Gastroesophageal sphincter (tissue), 3 donors: ENCODE results near the gene BOD1L2.

Experiments used
- EP300 ChIP-seq: sonication (generic); formaldehyde crosslinking; IDR thresholded peaks from one replicate; pipeline ENCODE4 v1.6.1; 2017; ENCODE audit warnings: antibody characterized with exemption, mild to moderate bottlenecking
- POLR2A ChIP-seq, 2 donors: fragments of 450-650 bp; IDR thresholded peaks; one replicate each; pipeline ENCODE4 v1.6.1; 2017; ENCODE audit warnings: antibody characterized with exemption in 2 of 2, mild to moderate bottlenecking in 2 of 2, moderate library complexity in 1 of 2
- POLR2AphosphoS5 ChIP-seq: sonication (generic); formaldehyde crosslinking; IDR thresholded peaks from one replicate; pipeline ENCODE4 v1.6.1; 2017; ENCODE audit warnings: antibody characterized with exemption
- TF ChIP-seq, protein P1 (sequence below), 4 experiments: fragments of 200-600 bp in 2 of 4; fragments of 450-650 bp in 2 of 4; sonication (generic) in 1 of 4; IDR thresholded peaks; one replicate each; pipeline ENCODE4 v1.5.1; 2017 to 2019; ENCODE audit warnings: antibody characterized with exemption in 4 of 4, mild to moderate bottlenecking in 2 of 4, moderate library complexity in 2 of 4

DNA sequence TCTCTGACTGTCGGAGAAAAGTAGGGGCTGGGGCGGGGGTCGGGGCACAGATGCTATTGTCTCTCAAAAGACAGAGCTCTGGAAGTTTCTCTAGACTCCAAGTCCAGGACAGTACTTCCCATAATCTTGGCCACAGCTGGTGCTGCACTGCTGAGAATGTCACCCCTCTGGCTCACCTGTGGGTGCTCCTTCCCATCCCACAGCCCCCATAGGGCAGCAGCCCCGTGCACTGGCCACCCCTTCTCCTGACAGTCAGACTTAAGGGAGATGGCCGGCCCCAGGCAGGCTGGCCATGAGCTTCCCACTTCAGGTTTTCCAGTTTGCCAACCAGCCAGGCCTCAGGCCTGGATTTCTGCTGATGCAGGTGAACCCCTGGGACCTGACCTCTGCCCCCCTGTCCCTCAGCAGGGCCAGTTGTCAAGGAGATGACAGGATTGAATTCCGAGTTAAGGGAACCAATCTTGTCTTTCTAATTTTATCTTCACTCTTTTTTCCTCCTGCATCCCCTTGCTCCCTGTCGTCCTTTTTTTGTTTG lies 30.2 kb upstream of the BOD1L2 start:
- TF ChIP-seq, protein P1, sequence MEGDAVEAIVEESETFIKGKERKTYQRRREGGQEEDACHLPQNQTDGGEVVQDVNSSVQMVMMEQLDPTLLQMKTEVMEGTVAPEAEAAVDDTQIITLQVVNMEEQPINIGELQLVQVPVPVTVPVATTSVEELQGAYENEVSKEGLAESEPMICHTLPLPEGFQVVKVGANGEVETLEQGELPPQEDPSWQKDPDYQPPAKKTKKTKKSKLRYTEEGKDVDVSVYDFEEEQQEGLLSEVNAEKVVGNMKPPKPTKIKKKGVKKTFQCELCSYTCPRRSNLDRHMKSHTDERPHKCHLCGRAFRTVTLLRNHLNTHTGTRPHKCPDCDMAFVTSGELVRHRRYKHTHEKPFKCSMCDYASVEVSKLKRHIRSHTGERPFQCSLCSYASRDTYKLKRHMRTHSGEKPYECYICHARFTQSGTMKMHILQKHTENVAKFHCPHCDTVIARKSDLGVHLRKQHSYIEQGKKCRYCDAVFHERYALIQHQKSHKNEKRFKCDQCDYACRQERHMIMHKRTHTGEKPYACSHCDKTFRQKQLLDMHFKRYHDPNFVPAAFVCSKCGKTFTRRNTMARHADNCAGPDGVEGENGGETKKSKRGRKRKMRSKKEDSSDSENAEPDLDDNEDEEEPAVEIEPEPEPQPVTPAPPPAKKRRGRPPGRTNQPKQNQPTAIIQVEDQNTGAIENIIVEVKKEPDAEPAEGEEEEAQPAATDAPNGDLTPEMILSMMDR (IDR thresholded peaks at IDR 0.05), result no peak
- no peak for TF ChIP-seq EP300
- TF ChIP-seq POLR2AphosphoS5, result no peak
- no peak for TF ChIP-seq POLR2A (IDR thresholded peaks at IDR 0.05)
